Fibroblast of mammary gland (primary cell): Measurements from ENCODE around the gene RBM20.

Experiments used
- DNase-seq: peaks from one replicate; pipeline ENCODE4 v3.0.0-alpha.2; 2010; ENCODE audit warnings: low read depth
- H3K4me3 ChIP-seq: 2 replicates; pipeline ENCODE4 v1.5.1; 2011; ENCODE audit warnings: low read depth, mild to moderate bottlenecking, low read length, moderate library complexity; ENCODE audit not compliant: control insufficient read depth
- CTCF ChIP-seq: conservative IDR thresholded peaks from 2 replicates; pipeline ENCODE4 v1.5.1; 2011; ENCODE audit warnings: low read depth, low read length, inconsistent platforms; ENCODE audit not compliant: control insufficient read depth, insufficient read depth

The RBM20 gene

GRCh38 chr10:110860576-110861241 is 216.6 kb downstream of the RBM20 start:
- DNase-seq: no peak
- H3K4me3 ChIP-seq: no peak overlapping the region
- TF ChIP-seq CTCF: no peak

- no peak for DNase-seq
- H3K4me3 ChIP-seq: no peak overlapping the region
- TF ChIP-seq CTCF: no peak
These were observed 217.3 kb downstream of the RBM20 start for GRCh38 chr10:110861476-110861875.

GRCh38 chr10:110861930-110862649 is 218.0 kb downstream of the RBM20 start:
- H3K4me3 ChIP-seq: no peak overlapping the region
- no peak for TF ChIP-seq CTCF
- DNase-seq: peak; percentile 45

GRCh38 chr10:110862961-110863360 is 218.8 kb downstream of the RBM20 start:
- no peak overlapping the region for H3K4me3 ChIP-seq
- no peak for TF ChIP-seq CTCF
- no peak for DNase-seq

GRCh38 chr10:110863361-110863760 is 219.2 kb downstream of the RBM20 start:
- no peak for TF ChIP-seq CTCF
- peak; percentile 48 for DNase-seq
- H3K4me3 ChIP-seq: no peak overlapping the region

- no peak for TF ChIP-seq CTCF
- no peak for DNase-seq
- H3K4me3 ChIP-seq: no peak overlapping the region
These were observed 219.8 kb downstream of the RBM20 start for GRCh38 chr10:110863956-110864355.

- peak; percentile 11 for DNase-seq
- TF ChIP-seq CTCF: no peak
- no peak overlapping the region for H3K4me3 ChIP-seq
These were observed 220.6 kb downstream of the RBM20 start for GRCh38 chr10:110864662-110865140.
